GM12878 (cell line): ENCODE data around the gene KISS1. TPM values are rescaled to one million over a fixed set of nuclear protein-coding genes. Genes with fewer than 3 reads are reported as not detected.

Experiments
- ATAC-seq: fragments of 200-7000 bp; cut with Tn5 transposase; 3 replicates; pipeline ENCODE4 v1.9.1; 2020; ENCODE audit warnings: mild to moderate bottlenecking, moderate library complexity
- BruUV-seq: library from RNA; stranded (reverse); fragments of 400-500 nt; replicated peaks from 2 replicates; lab custom pipeline; 2021; lab: Mats Ljungman, UMichigan
- CTCF ChIA-PET: fragments of 300-600 bp; sonication (Branson Sonifier 250); formaldehyde crosslinking; extraction: SDS; loops from one replicate; lab custom pipeline; 2021; ENCODE audit warnings: inconsistent platforms; lab: Yijun Ruan, JAX
- POLR2A ChIA-PET: fragments of 350-600 bp; formaldehyde crosslinking; extraction: SDS; loops from one replicate; lab custom pipeline; 2021; ENCODE audit warnings: inconsistent platforms; lab: Charles Lee
- RAD21 ChIA-PET: fragments of 300-600 bp; sonication (Branson Sonifier 250); formaldehyde crosslinking; loops from one replicate; lab custom pipeline; 2023; ENCODE audit warnings: antibody characterized with exemption; ENCODE audit not compliant: unreplicated experiment; lab: Charles Lee
- SMC1A ChIA-PET: fragments of 300-600 bp; sonication (Branson Sonifier 250); formaldehyde crosslinking; loops from one replicate; lab custom pipeline; 2023; ENCODE audit not compliant: unreplicated experiment, uncharacterized antibody; lab: Charles Lee
- DNase-seq: peaks from one replicate; pipeline ENCODE4 v3.0.0-alpha.2; 2011; ENCODE audit warnings: low read depth, low spot score
- FAIRE-seq: peaks from 3 replicates; lab custom pipeline; 2011; peaks lifted over from hg19 to GRCh38; lab: Jason Lieb, UNC
- H2AFZ ChIP-seq: 2 replicates; pipeline ENCODE4 v1.6.0; 2011; ENCODE audit warnings: low read depth, low read length, control low read depth; ENCODE audit not compliant: control insufficient read depth
- H3K27ac ChIP-seq: 2 replicates; pipeline ENCODE4 v1.5.1; 2011; ENCODE audit warnings: control low read depth; ENCODE audit not compliant: control insufficient read depth, insufficient read depth
- H3K27me3 ChIP-seq, 2 experiments: replicated peaks in 1 of 2; 2 replicates each; pipeline versions ENCODE4 v1.6.0 to v1.6.1; 2011; ENCODE audit warnings: low read length in 1 of 2; ENCODE audit not compliant: control insufficient read depth in 2 of 2, insufficient read depth in 2 of 2
- H3K36me3 ChIP-seq, 2 experiments: 2 replicates each; pipeline ENCODE4 v1.5.1; 2011; ENCODE audit warnings: low read length in 1 of 2; ENCODE audit not compliant: control insufficient read depth in 2 of 2, insufficient read depth in 2 of 2
- H3K4me1 ChIP-seq: 2 replicates; pipeline ENCODE4 v1.6.1; 2011; ENCODE audit warnings: mild to moderate bottlenecking, low read length, moderate library complexity, mixed read lengths; ENCODE audit not compliant: control insufficient read depth, insufficient read depth
- H3K4me2 ChIP-seq: 2 replicates; pipeline ENCODE4 v1.6.0; 2011; ENCODE audit warnings: control low read depth; ENCODE audit not compliant: control insufficient read depth, insufficient read depth
- H3K4me3 ChIP-seq: fragments of 200-600 bp; sonication (generic); 2 replicates; pipeline ENCODE4 v1.5.1; 2016
- H3K79me2 ChIP-seq: 2 replicates; pipeline ENCODE4 v1.6.0; 2011; ENCODE audit warnings: low read length; ENCODE audit not compliant: control insufficient read depth, insufficient read depth
- H3K9ac ChIP-seq: 2 replicates; pipeline ENCODE4 v1.8.0; 2011; ENCODE audit warnings: low read length, control low read depth, mixed read lengths; ENCODE audit not compliant: control insufficient read depth, insufficient read depth
- H3K9me3 ChIP-seq: replicated peaks from 3 replicates; pipeline ENCODE4 v1.5.1; 2011; ENCODE audit warnings: mild to moderate bottlenecking, low read length; ENCODE audit not compliant: control insufficient read depth, insufficient read depth
- H4K20me1 ChIP-seq: 2 replicates; pipeline ENCODE4 v1.6.0; 2011; ENCODE audit not compliant: control insufficient read depth, insufficient read depth
- ATF3 ChIP-seq: IDR thresholded peaks from 2 replicates; pipeline ENCODE4 v1.6.1; 2011; ENCODE audit warnings: low read depth, mild to moderate bottlenecking, low read length, moderate library complexity, borderline replicate concordance; ENCODE audit errors: extremely low read depth
- BHLHE40 ChIP-seq, 2 experiments: fragments of 450-650 bp in 1 of 2; IDR thresholded peaks; 2 replicates each; pipeline ENCODE4 v1.6.1; 2011 to 2017; ENCODE audit warnings: low read depth in 2 of 2, borderline replicate concordance in 1 of 2, improper control_type of control experiment in 1 of 2, low read length in 1 of 2, mild to moderate bottlenecking in 1 of 2
- CREB1 ChIP-seq: IDR thresholded peaks from 2 replicates; pipeline ENCODE4 v1.6.1; 2012; ENCODE audit warnings: low read depth, mild to moderate bottlenecking, inconsistent platforms
- ETV6 ChIP-seq, 2 experiments: fragments of 450-650 bp in 1 of 2; IDR thresholded peaks in 1 of 2; conservative IDR thresholded peaks in 1 of 2; 2 replicates each; pipeline ENCODE4 v1.6.1; 2014; ENCODE audit warnings: antibody characterized with exemption in 1 of 2, borderline replicate concordance in 1 of 2, low read depth in 1 of 2, mild to moderate bottlenecking in 1 of 2, moderate library complexity in 1 of 2
- MYB ChIP-seq: fragments of 150-350 bp; IDR thresholded peaks from 2 replicates; pipeline ENCODE4 v1.6.1; 2014; ENCODE audit warnings: mild to moderate bottlenecking, low read depth, low read length, borderline replicate concordance
- SIX5 ChIP-seq: IDR thresholded peaks from 2 replicates; pipeline ENCODE4 v1.6.1; 2011; ENCODE audit warnings: mild to moderate bottlenecking, low read depth, low read length, moderate library complexity; ENCODE audit not compliant: severe bottlenecking
- SPI1 ChIP-seq: IDR thresholded peaks from 2 replicates; pipeline ENCODE4 v1.6.1; 2011; ENCODE audit warnings: low read depth, mild to moderate bottlenecking, low read length, moderate library complexity, borderline replicate concordance; ENCODE audit not compliant: insufficient read depth
- TAF1 ChIP-seq: IDR thresholded peaks from 2 replicates; pipeline ENCODE4 v1.6.1; 2011; ENCODE audit warnings: mild to moderate bottlenecking, low read depth, low read length, borderline replicate concordance
- ZBTB33 ChIP-seq: fragments of 450-650 bp; IDR thresholded peaks from 2 replicates; pipeline ENCODE4 v1.6.1; 2017; ENCODE audit warnings: mild to moderate bottlenecking
- ZNF217 ChIP-seq: fragments of 450-650 bp; IDR thresholded peaks from 2 replicates; pipeline ENCODE4 v1.6.1; 2017; ENCODE audit warnings: antibody characterized with exemption, mild to moderate bottlenecking
- WGBS: methylation state at CpG from one replicate; pipeline ENCODE4 v1.1.6; 2016; ENCODE audit warnings: low lambda C conversion rate; ENCODE audit not compliant: insufficient replicate concordance, insufficient coverage; ENCODE audit errors: missing lambda C conversion rate; 5-methylcytosine and 5-hydroxymethylcytosine counted together
- in situ Hi-C: fragments of 300-500 bp; cut with MboI; formaldehyde crosslinking; loops from 9 replicates; pipeline ENCODE4 v1.14.3; 2018; ENCODE audit warnings: mixed read lengths
- intact Hi-C: fragments of 100-400 bp; cut with micrococcal nuclease; formaldehyde crosslinking; loops from one replicate; pipeline ENCODE4 v1.14.2; 2022; ENCODE audit not compliant: unreplicated experiment
- polyA plus RNA-seq, 11 experiments: library from polyadenylated mRNA; depleted of rRNA in 4 of 11; unstranded in 6 of 11; stranded (reverse) in 5 of 11; fragments of >200 nt; fragmentation: Nextera tagmentation in 4 of 11; fragmentation: Illumina TruSeq in 1 of 11; extraction: Ambion mirVana in 4 of 11; extraction: Trizol in 1 of 11; gene quantifications; 1 replicate in 1 of 11; 2 replicates in 10 of 11; pipeline versions ENCODE4 v1.2.1 to v1.2.3, GENCODE V29; 2011 to 2016; ENCODE audit warnings: inconsistent platforms in 2 of 11, missing spikeins in 2 of 11, low read depth in 1 of 11
- total RNA-seq, 4 experiments: library from RNA; depleted of rRNA in 3 of 4; stranded (reverse); fragments of >200 nt in 3 of 4; fragmentation: Illumina TruSeq in 1 of 4; extraction: Trizol in 1 of 4; gene quantifications; 2 replicates each; pipeline versions ENCODE4 v1.2.1 to v1.2.3, GENCODE V29; 2013 to 2021

KISS1 gene
- total and polyA plus RNA-seq, 10 of the 15 experiments (the other 5 are each of a cell fraction or from before 2014, with no cell fraction given): not detected

GRCh38 chr1:204150702-204151551, 45.4 kb downstream of the KISS1 start:
- H3K9me3 ChIP-seq: no peaks in the 10 kb centered on the region
- H3K9ac ChIP-seq: no peak overlapping the region
- FAIRE-seq (no peak), DNase-seq (no peak), ATAC-seq (no peak)
- no peaks in the 10 kb centered on the region for H3K79me2 ChIP-seq
- no TSS peak for BruUV-seq
- H2AFZ ChIP-seq: no peak overlapping the region
- no peaks in the 10 kb centered on the region for H4K20me1 ChIP-seq
- POLR2A ChIA-PET: no interaction called here
- H3K36me3 ChIP-seq: no peaks in the 10 kb centered on the region
- TF ChIP-seq SPI1: no peak
- TF ChIP-seq ETV6 (conservative IDR thresholded peaks at IDR 0.05 in 1 of 2, IDR thresholded peaks at IDR 0.05 in 1 of 2; ENCODE audit: borderline replicate concordance in 1 of 2, low read depth in 1 of 2): no peak
- TF ChIP-seq ZBTB33: no peak
- TF ChIP-seq CREB1: no peak
- TF ChIP-seq ATF3: no peak
- TF ChIP-seq BHLHE40 (IDR thresholded peaks at IDR 0.05; ENCODE audit: borderline replicate concordance in 1 of 2, low read depth in 2 of 2, low read length in 1 of 2): no peak
- TF ChIP-seq MYB: no peak
- no peak for TF ChIP-seq TAF1
- TF ChIP-seq ZNF217: no peak
- TF ChIP-seq SIX5: no peak
- peaks cover 4 to 5% of the 10 kb centered on the region in 2 experiments; a peak in 3 of 4 replicates for H3K27me3 ChIP-seq
- no peak overlapping the region for H3K4me3 ChIP-seq
- RAD21 ChIA-PET: no interaction called here
- in situ Hi-C loops: no loop called here
- 48% methylated on average over 26 of the region's 33 CpGs for WGBS
- H3K27ac ChIP-seq: no peak overlapping the region
- CTCF ChIA-PET: interaction anchor here (1.1 kb wide), 1 partner anchor 248 kb away, joined by 4 read pairs; no protein-coding TSS in a partner anchor
- H3K4me2 ChIP-seq: no peak overlapping the region
- SMC1A ChIA-PET: interaction anchor here (1.3 kb wide), 1 partner anchor 22 kb away, joined by 3 read pairs; no protein-coding TSS in a partner anchor
- intact Hi-C loops: no loop called here
- H3K4me1 ChIP-seq: no peaks in the 10 kb centered on the region
